ENCODE measurements around the gene KCNJ13.

DNA sequence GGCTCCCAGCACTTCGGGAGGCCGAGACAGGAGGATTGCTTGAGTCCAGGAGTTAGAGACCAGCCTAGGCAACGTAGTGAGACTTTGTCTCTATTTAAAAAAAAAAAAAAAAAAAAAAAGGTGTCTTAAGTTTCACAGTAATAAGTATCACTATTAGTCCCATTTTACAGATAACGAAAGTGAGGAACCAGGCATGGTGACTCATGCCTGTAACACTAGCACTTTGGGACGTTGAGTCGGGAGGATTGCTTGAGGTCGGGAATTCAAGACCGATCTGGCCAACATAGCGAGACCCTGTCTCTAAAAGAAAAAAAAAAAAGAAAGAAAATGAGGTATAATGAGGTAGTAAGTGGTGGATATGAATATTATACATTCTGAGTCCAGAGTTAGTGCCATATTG, 2.5 kb downstream of the KCNJ13 start:
- TF ChIP-seq, protein P1, sequence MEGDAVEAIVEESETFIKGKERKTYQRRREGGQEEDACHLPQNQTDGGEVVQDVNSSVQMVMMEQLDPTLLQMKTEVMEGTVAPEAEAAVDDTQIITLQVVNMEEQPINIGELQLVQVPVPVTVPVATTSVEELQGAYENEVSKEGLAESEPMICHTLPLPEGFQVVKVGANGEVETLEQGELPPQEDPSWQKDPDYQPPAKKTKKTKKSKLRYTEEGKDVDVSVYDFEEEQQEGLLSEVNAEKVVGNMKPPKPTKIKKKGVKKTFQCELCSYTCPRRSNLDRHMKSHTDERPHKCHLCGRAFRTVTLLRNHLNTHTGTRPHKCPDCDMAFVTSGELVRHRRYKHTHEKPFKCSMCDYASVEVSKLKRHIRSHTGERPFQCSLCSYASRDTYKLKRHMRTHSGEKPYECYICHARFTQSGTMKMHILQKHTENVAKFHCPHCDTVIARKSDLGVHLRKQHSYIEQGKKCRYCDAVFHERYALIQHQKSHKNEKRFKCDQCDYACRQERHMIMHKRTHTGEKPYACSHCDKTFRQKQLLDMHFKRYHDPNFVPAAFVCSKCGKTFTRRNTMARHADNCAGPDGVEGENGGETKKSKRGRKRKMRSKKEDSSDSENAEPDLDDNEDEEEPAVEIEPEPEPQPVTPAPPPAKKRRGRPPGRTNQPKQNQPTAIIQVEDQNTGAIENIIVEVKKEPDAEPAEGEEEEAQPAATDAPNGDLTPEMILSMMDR (IDR thresholded peaks at IDR 0.05), result no peak
- no peak for TF ChIP-seq POLR2A (IDR thresholded peaks at IDR 0.05)
